T-cell (primary cell): ENCODE measurements around the gene SEPTIN6. TPM values are rescaled to one million over a fixed set of nuclear protein-coding genes. Genes with fewer than 3 reads are reported as not detected.
A peak's percentile ranks its signal among the peaks of the same experiment; 100 is the strongest.

Experiments
- ATAC-seq, 4 experiments: fragments of 200-7000 bp in 3 of 4; fragments of 150-1000 bp in 1 of 4; cut with Tn5 transposase; replicated peaks in 1 of 4; 1 replicate in 3 of 4; 2 replicates in 1 of 4; pipeline ENCODE4 v1.10.0; 2021; ENCODE audit warnings: moderate library complexity in 3 of 4, mild to moderate bottlenecking in 2 of 4, moderate number of reproducible peaks in 1 of 4
- CTCF ChIA-PET, 2 donors: fragments of 300-600 bp; sonication (Branson Sonifier 250); formaldehyde crosslinking; loops; one replicate each; lab custom pipeline; 2022; ENCODE audit warnings: antibody characterized with exemption in 2 of 2; lab: Charles Lee
- POLR2A ChIA-PET, 2 donors: fragments of 300-600 bp; sonication (Branson Sonifier 250); formaldehyde crosslinking; loops; one replicate each; lab custom pipeline; 2022; ENCODE audit warnings: antibody characterized with exemption in 2 of 2; lab: Charles Lee
- DNase-seq, 35 experiments: peaks; one replicate each; pipeline versions ENCODE4 v3.0.0 to v3.0.0-alpha.2; 2013 to 2023
- H3K27ac ChIP-seq: one replicate; pipeline ENCODE4 v1.5.1; 2013; ENCODE audit warnings: low read length
- H3K27me3 ChIP-seq, 2 experiments: replicated peaks in 1 of 2; 1 replicate in 1 of 2; 2 replicates in 1 of 2; pipeline versions ENCODE4 v1.6.1 to v1.7.0; 2013; ENCODE audit warnings: low read length in 1 of 2, mixed read lengths in 1 of 2; ENCODE audit not compliant: control insufficient read depth in 2 of 2, insufficient read depth in 2 of 2; ENCODE audit errors: extremely low read depth in 1 of 2
- H3K36me3 ChIP-seq, 2 donors: 1 replicate in 1 of 2; 2 replicates in 1 of 2; pipeline versions ENCODE4 v1.6.1 to v1.7.0; 2013; ENCODE audit warnings: low read length in 1 of 2; ENCODE audit not compliant: control insufficient read depth in 2 of 2, insufficient read depth in 1 of 2; ENCODE audit errors: extremely low read depth in 1 of 2
- H3K4me1 ChIP-seq, 2 experiments: 1 replicate in 1 of 2; 2 replicates in 1 of 2; pipeline versions ENCODE4 v1.6.1 to v1.7.0; 2013; ENCODE audit warnings: low read length in 2 of 2, mixed read lengths in 1 of 2; ENCODE audit not compliant: insufficient read depth in 2 of 2, control insufficient read depth in 1 of 2; ENCODE audit errors: extremely low read depth in 1 of 2
- H3K4me3 ChIP-seq, 2 donors: 1 replicate in 1 of 2; 2 replicates in 1 of 2; pipeline versions ENCODE4 v1.5.1 to v1.7.0; 2013; ENCODE audit warnings: mild to moderate bottlenecking in 2 of 2, low read length in 1 of 2, moderate library complexity in 1 of 2; ENCODE audit not compliant: control insufficient read depth in 1 of 2; ENCODE audit errors: extremely low read depth in 1 of 2
- H3K9me3 ChIP-seq: 2 replicates; pipeline ENCODE4 v1.7.0; 2013
- H3K27ac Mint-ChIP-seq, 2 donors: one replicate each; pipeline ENCODE4 v1.8.0; 2020 to 2021; ENCODE audit warnings: mild to moderate bottlenecking in 2 of 2, mixed read lengths in 2 of 2
- H3K27me3 Mint-ChIP-seq, 2 donors: one replicate each; pipeline ENCODE4 v1.8.0; 2021 to 2022; ENCODE audit warnings: mixed read lengths in 2 of 2
- H3K36me3 Mint-ChIP-seq: one replicate; pipeline ENCODE4 v1.8.0; 2021; ENCODE audit warnings: mixed read lengths
- H3K4me1 Mint-ChIP-seq, 3 donors: one replicate each; pipeline ENCODE4 v1.8.0; 2020 to 2022; ENCODE audit warnings: mixed read lengths in 3 of 3, mild to moderate bottlenecking in 1 of 3
- H3K4me3 Mint-ChIP-seq, 3 donors: one replicate each; pipeline ENCODE4 v1.8.0; 2020 to 2022; ENCODE audit warnings: mild to moderate bottlenecking in 3 of 3, mixed read lengths in 3 of 3, moderate library complexity in 3 of 3
- H3K9me3 Mint-ChIP-seq, 3 donors: one replicate each; pipeline ENCODE4 v1.8.0; 2020 to 2022; ENCODE audit warnings: mixed read lengths in 3 of 3
- WGBS: methylation state at CpG from one replicate; pipeline ENCODE4 v1.1.5; 2013; ENCODE audit warnings: missing lambda C conversion rate; ENCODE audit not compliant: insufficient coverage; 5-methylcytosine and 5-hydroxymethylcytosine counted together
- total RNA-seq, 35 experiments: library from RNA in 6 of 35; stranded (reverse) in 6 of 35; fragments of 120-200 nt in 1 of 35; gene quantifications; one replicate each; pipeline versions ENCODE4 v1.2.1 to v1.2.4 and lab custom pipeline; 2013 to 2026

SEPTIN6 gene
- total RNA-seq, 5 donors from 2014 or later (not counting 1 experiment from before 2014, with no cell fraction given), result 171 to 269 (median 206) TPM

GRCh38 chrX:119677654-119677981, 15.3 kb downstream of the SEPTIN6 start:
- POLR2A ChIA-PET, result interaction anchor here (0.6 to 1.5 kb wide), 4 partner anchors 15 to 678 kb away, joined by 3 to 8 read pairs (median 4); partner anchors contain the start of genes NKRF (in 1 of the 2) and SEPTIN6 (in 1 of the 2)
- Mint-ChIP-seq H3K27me3 (no peaks in the 10 kb centered on the region), H3K4me1 (peaks cover 65 to 88% (median 77%) of the 10 kb centered on the region in 3 donors), H3K36me3 (peaks cover 2% of the 10 kb centered on the region), H3K9me3 (no peaks in the 10 kb centered on the region), H3K27ac (peak overlapping the region; percentile 97 to 98), H3K4me3 (peak overlapping the region; percentile 80 to 93 (median 83))
- H3K4me1 ChIP-seq, result peaks cover 66 to 75% of the 10 kb centered on the region in 2 experiments
- CTCF ChIA-PET, result interaction anchor here (0.6 to 2.0 kb wide), 4 partner anchors 13 to 195 kb away, joined by 3 to 5 read pairs (median 4); no protein-coding TSS in a partner anchor
- H3K27ac ChIP-seq, result peak overlapping the region; percentile 75
- no peaks in the 10 kb centered on the region for H3K9me3 ChIP-seq
- H3K36me3 ChIP-seq, result peaks cover 4 to 17% of the 10 kb centered on the region in 2 donors
- H3K4me3 ChIP-seq, result peak overlapping the region; percentile 30 to 39
- WGBS, result no CpG with 5 or more reads among the region's 6 CpGs
- no peaks in the 10 kb centered on the region for H3K27me3 ChIP-seq
- DNase-seq, result peak in 1 of 35 experiments; percentile 20
- ATAC-seq, result no peak

GRCh38 chrX:119676949-119677653, 15.9 kb downstream of the SEPTIN6 start:
- no peaks in the 10 kb centered on the region for H3K9me3 Mint-ChIP-seq
- Histone ChIP-seq H3K36me3 (peaks cover 4 to 22% of the 10 kb centered on the region in 2 donors), H3K4me3 (peak overlapping the region; percentile 30 to 39), H3K4me1 (peaks cover 61 to 76% of the 10 kb centered on the region in 2 experiments), H3K27me3 (no peaks in the 10 kb centered on the region), H3K9me3 (no peaks in the 10 kb centered on the region), H3K27ac (peak overlapping the region; percentile 75)
- H3K4me3 Mint-ChIP-seq, result peak overlapping the region; percentile 80 to 93 (median 83)
- H3K4me1 Mint-ChIP-seq, result peaks cover 67 to 88% (median 78%) of the 10 kb centered on the region in 3 donors
- H3K27me3 Mint-ChIP-seq, result no peaks in the 10 kb centered on the region
- peaks cover 2% of the 10 kb centered on the region for H3K36me3 Mint-ChIP-seq
- peak overlapping the region; percentile 97 to 98 for H3K27ac Mint-ChIP-seq
- peak in 1 of 4 experiments; percentile 4 for ATAC-seq
- ChIA-PET CTCF (interaction anchor here (0.6 to 2.0 kb wide), 5 partner anchors 12 to 194 kb away, joined by 3 to 5 read pairs (median 4); no protein-coding TSS in a partner anchor), POLR2A (interaction anchor here (0.6 to 1.5 kb wide), 7 partner anchors 8 to 677 kb away, joined by 3 to 8 read pairs (median 3); partner anchors contain the start of genes NKRF (in 1 of the 2) and SEPTIN6 (in 1 of the 2))
- DNase-seq, result no peak
- no CpG with 5 or more reads among the region's 8 CpGs for WGBS

GRCh38 chrX:119673336-119673735, 19.6 kb downstream of the SEPTIN6 start:
- POLR2A ChIA-PET, result interaction anchor here (0.6 to 1.1 kb wide), 2 partner anchors 15 to 16 kb away, joined by 3 to 4 read pairs; no protein-coding TSS in a partner anchor
- H3K36me3 Mint-ChIP-seq, result peaks cover 8% of the 10 kb centered on the region

GRCh38 chrX:119672426-119672825, 20.5 kb downstream of the SEPTIN6 start:
- H3K9me3 Mint-ChIP-seq, result no peaks in the 10 kb centered on the region
- H3K4me1 ChIP-seq, result peaks cover 30 to 46% of the 10 kb centered on the region in 2 experiments
- peaks cover 8% of the 10 kb centered on the region for H3K36me3 Mint-ChIP-seq
- no peak overlapping the region for H3K27ac ChIP-seq
- peaks cover 56 to 72% (median 63%) of the 10 kb centered on the region in 3 donors for H3K4me1 Mint-ChIP-seq
- H3K27me3 ChIP-seq, result no peaks in the 10 kb centered on the region
- H3K27ac Mint-ChIP-seq, result peak overlapping the region; percentile 74 to 85
- no peak overlapping the region for H3K4me3 Mint-ChIP-seq
- ChIA-PET CTCF (interaction anchor here in 1 of 2 donors (0.5 to 1.7 kb wide), 4 partner anchors 9 to 189 kb away, joined by 3 to 8 read pairs (median 4); no protein-coding TSS in a partner anchor), POLR2A (interaction anchor here in 1 of 2 donors (0.6 to 1.1 kb wide), 4 partner anchors 9 to 15 kb away, joined by 3 to 11 read pairs (median 3); no protein-coding TSS in a partner anchor)
- no peak for ATAC-seq
- H3K4me3 ChIP-seq, result no peak overlapping the region
- DNase-seq, result no peak
- H3K9me3 ChIP-seq, result no peaks in the 10 kb centered on the region
- WGBS, result no CpG with 5 or more reads among the region's 2 CpGs
- peaks cover 14 to 49% of the 10 kb centered on the region in 2 donors for H3K36me3 ChIP-seq
- no peaks in the 10 kb centered on the region for H3K27me3 Mint-ChIP-seq

More at GRCh38 chrX:119673336-119673735, 19.6 kb downstream of the SEPTIN6 start:
- ATAC-seq (no peak), DNase-seq (no peak)
- Histone ChIP-seq H3K4me1 (peaks cover 34 to 49% of the 10 kb centered on the region in 2 experiments), H3K9me3 (no peaks in the 10 kb centered on the region), H3K27me3 (no peaks in the 10 kb centered on the region), H3K36me3 (peaks cover 14 to 44% of the 10 kb centered on the region in 2 donors), H3K4me3 (no peak overlapping the region), H3K27ac (no peak overlapping the region)
- Mint-ChIP-seq H3K4me1 (peaks cover 59 to 72% (median 72%) of the 10 kb centered on the region in 3 donors), H3K27me3 (no peaks in the 10 kb centered on the region), H3K9me3 (no peaks in the 10 kb centered on the region), H3K4me3 (no peak overlapping the region), H3K27ac (peak overlapping the region; percentile 11 to 85)
- WGBS, result 96% methylated on average over 5 of the region's 8 CpGs
- CTCF ChIA-PET, result interaction anchor here in 1 of 2 donors (1.7 kb wide), 1 partner anchor 56 kb away, joined by 8 read pairs; no protein-coding TSS in a partner anchor

GRCh38 chrX:119669424-119670037, 23.4 kb downstream of the SEPTIN6 start:
- H3K27me3 ChIP-seq, result no peaks in the 10 kb centered on the region
- H3K4me1 ChIP-seq, result peaks cover 5 to 32% of the 10 kb centered on the region in 2 experiments
- no peak overlapping the region for H3K4me3 ChIP-seq
- Mint-ChIP-seq H3K27ac (peak overlapping the region; percentile 78), H3K27me3 (no peaks in the 10 kb centered on the region), H3K4me3 (no peak overlapping the region), H3K36me3 (peaks cover 12% of the 10 kb centered on the region), H3K4me1 (peaks cover 44 to 60% (median 48%) of the 10 kb centered on the region in 3 donors), H3K9me3 (no peaks in the 10 kb centered on the region)
- no peak overlapping the region for H3K27ac ChIP-seq
- CTCF ChIA-PET, result interaction anchor here in 1 of 2 donors (0.5 kb wide), 1 partner anchor 49 kb away, joined by 3 read pairs; no protein-coding TSS in a partner anchor
- H3K36me3 ChIP-seq, result peaks cover 16 to 59% of the 10 kb centered on the region in 2 donors
- no peak for ATAC-seq
- no peak for DNase-seq
- POLR2A ChIA-PET, result interaction anchor here (0.5 to 0.6 kb wide), 3 partner anchors 7 to 184 kb away, joined by 3 to 5 read pairs (median 3); no protein-coding TSS in a partner anchor
- no peaks in the 10 kb centered on the region for H3K9me3 ChIP-seq
- WGBS, result 100% methylated on average over 1 of the region's 6 CpGs
